H1 (cell line): ENCODE results near the gene SNHG17. TPM values are rescaled to one million over a fixed set of nuclear protein-coding genes. Genes with fewer than 3 reads are reported as not detected.

ENCODE experiments used
- ASH2L ChIP-seq: fragments of 200-600, 300-600 bp; sonication (generic); IDR thresholded peaks from one replicate; pipeline ENCODE4 v1.7.1; 2017; ENCODE audit warnings: low read length
- ATF3 ChIP-seq: IDR thresholded peaks from 2 replicates; pipeline ENCODE4 v1.6.1; 2011; ENCODE audit warnings: low read depth, mild to moderate bottlenecking, low read length; ENCODE audit not compliant: insufficient read depth
- BACH1 ChIP-seq: IDR thresholded peaks from 2 replicates; pipeline ENCODE4 v1.6.1; 2012; ENCODE audit warnings: low read length, improper control_type of control experiment
- BCL11A ChIP-seq, 2 experiments: IDR thresholded peaks; one replicate each; pipeline ENCODE4 v1.6.1; 2011; ENCODE audit warnings: low read depth in 2 of 2, low read length in 2 of 2, mild to moderate bottlenecking in 2 of 2
- BRCA1 ChIP-seq: IDR thresholded peaks from 2 replicates; pipeline ENCODE4 v1.6.1; 2012; ENCODE audit warnings: low read depth, low read length, improper control_type of control experiment
- CREB1 ChIP-seq: IDR thresholded peaks from 2 replicates; pipeline ENCODE4 v1.6.1; 2012; ENCODE audit warnings: inconsistent platforms
- EZH2 ChIP-seq: fragments of 200-600 bp; sonication (generic); IDR thresholded peaks from 2 replicates; pipeline ENCODE4 v1.7.1; 2012; ENCODE audit warnings: low read depth, mild to moderate bottlenecking, moderate library complexity, low read length, inconsistent platforms; ENCODE audit not compliant: severe bottlenecking
- GABPA ChIP-seq: IDR thresholded peaks from 2 replicates; pipeline ENCODE4 v1.6.1; 2011; ENCODE audit warnings: mild to moderate bottlenecking, low read length, moderate library complexity, borderline replicate concordance; ENCODE audit not compliant: insufficient read depth
- HDAC6 ChIP-seq: IDR thresholded peaks from one replicate; pipeline ENCODE4 v1.7.1; 2012; ENCODE audit warnings: low read depth, mild to moderate bottlenecking, inconsistent platforms, low read length, moderate library complexity
- JUND ChIP-seq: IDR thresholded peaks from 2 replicates; pipeline ENCODE4 v1.6.1; 2011; ENCODE audit warnings: mild to moderate bottlenecking, improper control_type of control experiment, low read length
- MAFK ChIP-seq: IDR thresholded peaks from 2 replicates; pipeline ENCODE4 v1.6.1; 2012; ENCODE audit warnings: low read depth, mild to moderate bottlenecking, improper control_type of control experiment, low read length
- NANOG ChIP-seq: IDR thresholded peaks from 2 replicates; pipeline ENCODE4 v1.6.1; 2011; ENCODE audit warnings: low read length, low read depth, mild to moderate bottlenecking, inconsistent platforms; ENCODE audit not compliant: insufficient read depth, poor library complexity, severe bottlenecking
- NRF1 ChIP-seq: IDR thresholded peaks from 2 replicates; pipeline ENCODE4 v1.6.1; 2011; ENCODE audit warnings: mild to moderate bottlenecking, low read depth, low read length, improper control_type of control experiment
- RAD21 ChIP-seq, 2 experiments: IDR thresholded peaks in 1 of 2; conservative IDR thresholded peaks in 1 of 2; 2 replicates each; pipeline ENCODE4 v1.6.1; 2011; ENCODE audit warnings: low read depth in 2 of 2, low read length in 2 of 2, improper control_type of control experiment in 1 of 2, inconsistent platforms in 1 of 2, mild to moderate bottlenecking in 1 of 2, moderate library complexity in 1 of 2
- SIX5 ChIP-seq: IDR thresholded peaks from 2 replicates; pipeline ENCODE4 v1.6.1; 2011; ENCODE audit warnings: mild to moderate bottlenecking, low read depth, low read length
- SP1 ChIP-seq: IDR thresholded peaks from 2 replicates; pipeline ENCODE4 v1.6.1; 2011; ENCODE audit warnings: low read depth, low read length
- SP2 ChIP-seq: IDR thresholded peaks from 2 replicates; pipeline ENCODE4 v1.6.1; 2012; ENCODE audit warnings: mild to moderate bottlenecking, low read length, inconsistent platforms
- SRF ChIP-seq: IDR thresholded peaks from 2 replicates; pipeline ENCODE4 v1.6.1; 2011; ENCODE audit warnings: mild to moderate bottlenecking, low read depth, low read length, moderate library complexity
- TAF1 ChIP-seq: IDR thresholded peaks from 2 replicates; pipeline ENCODE4 v1.6.1; 2011; ENCODE audit warnings: mild to moderate bottlenecking, low read depth, low read length
- TCF12 ChIP-seq: IDR thresholded peaks from 2 replicates; pipeline ENCODE4 v1.6.1; 2011; ENCODE audit warnings: low read depth, mild to moderate bottlenecking, low read length
- YY1 ChIP-seq: IDR thresholded peaks from 2 replicates; pipeline ENCODE4 v1.6.1; 2011; ENCODE audit warnings: low read depth, mild to moderate bottlenecking, low read length
- polyA plus RNA-seq, 7 experiments: library from polyadenylated mRNA; depleted of rRNA in 3 of 7; stranded (reverse) in 5 of 7; unstranded in 2 of 7; fragments of >200 nt in 5 of 7; fragments of 200-250 nt in 2 of 7; gene quantifications; 1 replicate in 5 of 7; 2 replicates in 1 of 7; 4 replicates in 1 of 7; pipeline versions ENCODE4 v1.2.1 to v1.2.3, GENCODE V29; 2011 to 2013; ENCODE audit warnings: missing spikeins in 2 of 7, mixed read lengths in 2 of 7
- total RNA-seq: library from RNA; stranded (reverse); fragmentation: NEBNext Ultra II Directional; extraction: Animal tissue kit (Norgen Biotek cat#: 25700); gene quantifications from 2 replicates; pipeline ENCODE4 v1.2.1, GENCODE V29; 2021
- TF ChIP-seq, protein P1 (sequence below): IDR thresholded peaks from 2 replicates; pipeline ENCODE4 v1.6.1; 2011; ENCODE audit warnings: low read length, improper control_type of control experiment
- TF ChIP-seq, protein P2 (sequence below): IDR thresholded peaks from 2 replicates; pipeline ENCODE4 v1.6.1; 2012; ENCODE audit warnings: inconsistent platforms

Gene SNHG17
- total and polyA plus RNA-seq, 2 of the 8 experiments (the other 6 are each of a cell fraction or from before 2014, with no cell fraction given): 59.4 to 59.8 TPM

DNA sequence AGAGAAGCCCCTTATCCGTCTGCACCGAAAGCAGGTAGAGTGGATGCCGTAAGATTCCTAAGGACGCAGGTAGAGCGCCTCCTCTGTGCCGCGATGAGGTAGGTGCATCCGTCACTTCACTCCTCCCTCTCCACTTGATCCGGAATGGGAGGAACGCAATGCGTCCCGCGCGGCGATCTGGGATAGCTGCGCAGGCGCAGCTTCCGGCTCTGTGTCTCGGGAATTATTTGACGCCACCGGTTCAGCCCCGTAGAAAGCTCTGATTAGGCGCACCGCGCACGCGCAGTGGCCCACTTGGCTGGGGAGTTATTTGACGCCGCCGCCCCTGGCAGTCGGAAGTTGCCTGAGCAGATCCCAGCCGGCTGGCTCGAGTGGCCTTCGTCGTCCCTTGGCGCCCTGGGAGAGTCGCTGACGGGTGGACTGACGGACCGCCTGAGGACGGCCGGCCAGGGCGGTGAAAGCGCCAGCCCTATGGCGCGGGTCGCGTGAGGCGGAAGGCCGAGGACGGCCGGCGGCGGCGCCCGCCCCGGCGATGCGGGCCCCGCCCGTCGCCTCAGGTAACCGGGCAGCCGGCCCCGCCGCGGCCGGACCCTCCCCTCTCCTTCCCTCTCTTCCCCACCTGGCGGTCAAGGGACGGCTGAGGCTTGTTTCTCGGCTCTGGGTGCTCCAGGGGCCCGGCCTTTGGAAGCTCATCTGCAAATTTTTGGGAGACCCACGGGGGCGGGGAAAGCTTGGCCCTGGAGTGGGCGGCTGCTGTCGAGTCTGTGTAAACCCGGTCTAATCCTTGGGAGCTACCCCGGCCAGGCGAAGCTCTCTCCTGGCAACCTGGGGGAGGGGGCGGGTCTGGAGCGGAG is 37.6 kb upstream of the SNHG17 start, which contains the start of gene RALGAPB (continued):
- TF ChIP-seq TAF1 (peak; percentile 82), HDAC6 (no peak), NANOG (no peak), GABPA (peak; percentile 73; the same call in 1 of the 2 replicates), CREB1 (peak; percentile 82), JUND (no peak), SIX5 (no peak), MAFK (no peak), SP2 (no peak), SRF (no peak), ATF3 (no peak), BRCA1 (no peak), SP1 (no peak; the same call in 1 of the 2 replicates), BACH1 (peak; percentile 39; the same call in 1 of the 2 replicates), BCL11A (IDR thresholded peaks at IDR 0.05; ENCODE audit: low read depth in 2 of 2, low read length in 2 of 2) (no peak), RAD21 (IDR thresholded peaks at IDR 0.05 in 1 of 2, conservative IDR thresholded peaks at IDR 0.05 in 1 of 2; ENCODE audit: low read depth in 2 of 2, low read length in 2 of 2) (peak in 1 of 2 experiments; percentile 9; a peak in 1 of 4 replicates), EZH2 (no peak), TCF12 (no peak), YY1 (no peak), ASH2L (peak; percentile 45), NRF1 (peak; percentile 100)
- TF ChIP-seq, protein P1, sequence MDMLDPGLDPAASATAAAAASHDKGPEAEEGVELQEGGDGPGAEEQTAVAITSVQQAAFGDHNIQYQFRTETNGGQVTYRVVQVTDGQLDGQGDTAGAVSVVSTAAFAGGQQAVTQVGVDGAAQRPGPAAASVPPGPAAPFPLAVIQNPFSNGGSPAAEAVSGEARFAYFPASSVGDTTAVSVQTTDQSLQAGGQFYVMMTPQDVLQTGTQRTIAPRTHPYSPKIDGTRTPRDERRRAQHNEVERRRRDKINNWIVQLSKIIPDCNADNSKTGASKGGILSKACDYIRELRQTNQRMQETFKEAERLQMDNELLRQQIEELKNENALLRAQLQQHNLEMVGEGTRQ: no peak
- TF ChIP-seq, protein P2, sequence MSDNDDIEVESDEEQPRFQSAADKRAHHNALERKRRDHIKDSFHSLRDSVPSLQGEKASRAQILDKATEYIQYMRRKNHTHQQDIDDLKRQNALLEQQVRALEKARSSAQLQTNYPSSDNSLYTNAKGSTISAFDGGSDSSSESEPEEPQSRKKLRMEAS: peak; percentile 28; the same call in 1 of the 2 replicates
